ENCODE data around the gene UGCG. TPM values are rescaled to one million over a fixed set of nuclear protein-coding genes. Genes with fewer than 3 reads are reported as not detected.

UGCG gene
- total and polyA plus RNA-seq, 2 of the 4 experiments (the other 2 are of a cell fraction), result 84.2 to 104 TPM

DNA sequence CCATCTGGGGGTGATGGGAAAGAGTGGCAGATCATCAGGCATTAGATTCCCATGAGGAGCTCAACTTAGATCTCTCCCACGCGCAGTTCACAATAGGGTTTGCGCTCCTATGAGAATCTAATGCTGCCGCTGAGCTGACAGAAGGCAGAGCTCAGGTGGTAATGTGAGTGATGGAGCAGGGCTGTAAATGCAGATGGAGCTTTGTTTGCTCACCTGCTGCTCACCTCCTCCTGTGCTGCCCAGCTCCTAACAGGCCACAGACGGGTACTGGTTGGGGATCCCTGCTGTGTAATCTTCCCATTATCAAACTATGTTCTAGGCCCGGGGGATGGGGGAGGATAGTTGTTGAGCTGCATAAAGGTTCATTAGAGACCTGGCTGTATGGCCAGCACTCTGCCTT, 58.4 kb downstream of the UGCG start:
- no peak overlapping the region for H3K14ac ChIP-seq (replicated peaks; ENCODE audit: low read depth, low read length)
- no TSS peak for BruUV-seq (replicated peaks)
- H2BK20ac ChIP-seq (ENCODE audit: low read depth, low read length), result peak overlapping the region; percentile 72; the same call in 1 of the 2 replicates
- H3K18ac ChIP-seq (ENCODE audit: low read depth, low read length), result no peak overlapping the region
- H3K56ac ChIP-seq (ENCODE audit: extremely low read depth, insufficient read depth, low read length), result no peak overlapping the region
- H4K20me1 ChIP-seq (ENCODE audit: insufficient read depth, low read length), result no peaks in the 10 kb centered on the region
- no peak for ATAC-seq (ENCODE audit: low read depth)
- H2AK9ac ChIP-seq (replicated peaks; ENCODE audit: low read depth, low read length, poor library complexity), result no peak overlapping the region
- peak overlapping the region in 1 of 2 experiments; percentile 31; a peak in 1 of 4 replicates for H4K8ac ChIP-seq (ENCODE audit: low read depth in 2 of 2, low read length in 2 of 2)
- no peak overlapping the region for H2AFZ ChIP-seq (replicated peaks; ENCODE audit: low read length, poor library complexity)
- CTCF ChIA-PET, result no interaction called here
- H3K9me3 ChIP-seq (ENCODE audit: control insufficient read depth, insufficient read depth, low read length), result no peaks in the 10 kb centered on the region
- no peaks in the 10 kb centered on the region for H3K27me3 ChIP-seq (ENCODE audit: control insufficient read depth, insufficient read depth, low read length)
- TF ChIP-seq BHLHE40 (IDR thresholded peaks at IDR 0.05; ENCODE audit: low read depth, low read length) (no peak), RCOR1 (IDR thresholded peaks at IDR 0.05; ENCODE audit: insufficient replicate concordance, low read length) (no peak)
- TF ChIP-seq, protein P1, sequence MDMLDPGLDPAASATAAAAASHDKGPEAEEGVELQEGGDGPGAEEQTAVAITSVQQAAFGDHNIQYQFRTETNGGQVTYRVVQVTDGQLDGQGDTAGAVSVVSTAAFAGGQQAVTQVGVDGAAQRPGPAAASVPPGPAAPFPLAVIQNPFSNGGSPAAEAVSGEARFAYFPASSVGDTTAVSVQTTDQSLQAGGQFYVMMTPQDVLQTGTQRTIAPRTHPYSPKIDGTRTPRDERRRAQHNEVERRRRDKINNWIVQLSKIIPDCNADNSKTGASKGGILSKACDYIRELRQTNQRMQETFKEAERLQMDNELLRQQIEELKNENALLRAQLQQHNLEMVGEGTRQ (IDR thresholded peaks at IDR 0.05; ENCODE audit: low read depth, low read length), result no peak
- H3K9ac ChIP-seq (ENCODE audit: low read depth, low read length), result no peak overlapping the region
- no peak overlapping the region for H4K5ac ChIP-seq (ENCODE audit: low read depth, low read length)
- intact Hi-C loops (cut with micrococcal nuclease), result loop anchor here (5.0 kb wide), 1 partner anchor 77 kb away; no protein-coding TSS in a partner anchor
- H3K4me1 ChIP-seq (ENCODE audit: control insufficient read depth, insufficient read depth, low read length), result peaks cover 17% of the 10 kb centered on the region
- no CpG with 5 or more reads among the region's 6 CpGs for WGBS, 2 experiments (ENCODE audit: extremely low coverage in 2 of 2, insufficient read length in 1 of 2)
- no peak overlapping the region; the same call in 1 of the 2 replicates for H3K4ac ChIP-seq (ENCODE audit: low read depth, low read length)
- H3K36me3 ChIP-seq (ENCODE audit: control insufficient read depth, insufficient read depth, low read length), result no peaks in the 10 kb centered on the region
- H2BK120ac ChIP-seq (ENCODE audit: low read depth, low read length), result peak overlapping the region; percentile 40
- no peak overlapping the region for H3K23ac ChIP-seq (ENCODE audit: low read depth, low read length)
- dilution Hi-C loops (cut with HindIII; ENCODE audit: low sequenced_read_pairs, unreplicated experiment), result no loop called here
- H2BK15ac ChIP-seq (ENCODE audit: low read depth, low read length), result 0 out of 3 replicates have a peak overlapping the region, but pooled peaks have one; percentile 50
- no peak overlapping the region for H2BK5ac ChIP-seq (ENCODE audit: low read depth, low read length, poor library complexity, severe bottlenecking)
- peaks cover 11% of the 10 kb centered on the region for H3K9me1 ChIP-seq (ENCODE audit: insufficient read depth, low read length)
- POLR2A ChIA-PET (ENCODE audit: unreplicated experiment), result no interaction called here
- H3K27ac ChIP-seq (ENCODE audit: insufficient read depth, low read length), result no peak overlapping the region
- H2AK5ac ChIP-seq (ENCODE audit: low read depth, low read length), result peak overlapping the region; percentile 27; the same call in 1 of the 2 replicates
- no peak overlapping the region for H3K4me2 ChIP-seq (ENCODE audit: low read depth, low read length)
- no peak overlapping the region for H3K4me3 ChIP-seq (ENCODE audit: insufficient read depth, low read depth, low read length)
- peaks cover 0 to 9% of the 10 kb centered on the region in 2 experiments; a peak in 2 of 4 replicates for H3K79me1 ChIP-seq (ENCODE audit: low read depth in 1 of 2, low read length in 2 of 2)
- peak overlapping the region; percentile 34; the same call in 1 of the 2 replicates for H4K91ac ChIP-seq (ENCODE audit: insufficient read depth, low read depth, low read length)
- no peak for DNase-seq
- in situ Hi-C loops (cut with MboI; ENCODE audit: low sequenced_read_pairs), result no loop called here
